ENCODE measurements around the gene HOXB9.

- no peak for TF ChIP-seq SREBF2 (IDR thresholded peaks at IDR 0.05; ENCODE audit: low read length)
- no peak for TF ChIP-seq FOXM1 (IDR thresholded peaks at IDR 0.05; ENCODE audit: low read depth, low read length)
- TF ChIP-seq, protein P1, sequence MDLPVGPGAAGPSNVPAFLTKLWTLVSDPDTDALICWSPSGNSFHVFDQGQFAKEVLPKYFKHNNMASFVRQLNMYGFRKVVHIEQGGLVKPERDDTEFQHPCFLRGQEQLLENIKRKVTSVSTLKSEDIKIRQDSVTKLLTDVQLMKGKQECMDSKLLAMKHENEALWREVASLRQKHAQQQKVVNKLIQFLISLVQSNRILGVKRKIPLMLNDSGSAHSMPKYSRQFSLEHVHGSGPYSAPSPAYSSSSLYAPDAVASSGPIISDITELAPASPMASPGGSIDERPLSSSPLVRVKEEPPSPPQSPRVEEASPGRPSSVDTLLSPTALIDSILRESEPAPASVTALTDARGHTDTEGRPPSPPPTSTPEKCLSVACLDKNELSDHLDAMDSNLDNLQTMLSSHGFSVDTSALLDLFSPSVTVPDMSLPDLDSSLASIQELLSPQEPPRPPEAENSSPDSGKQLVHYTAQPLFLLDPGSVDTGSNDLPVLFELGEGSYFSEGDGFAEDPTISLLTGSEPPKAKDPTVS (IDR thresholded peaks at IDR 0.05; ENCODE audit: low read depth, low read length): no peak
- no peak for TF ChIP-seq JUNB (IDR thresholded peaks at IDR 0.05)
- TF ChIP-seq, protein P2, sequence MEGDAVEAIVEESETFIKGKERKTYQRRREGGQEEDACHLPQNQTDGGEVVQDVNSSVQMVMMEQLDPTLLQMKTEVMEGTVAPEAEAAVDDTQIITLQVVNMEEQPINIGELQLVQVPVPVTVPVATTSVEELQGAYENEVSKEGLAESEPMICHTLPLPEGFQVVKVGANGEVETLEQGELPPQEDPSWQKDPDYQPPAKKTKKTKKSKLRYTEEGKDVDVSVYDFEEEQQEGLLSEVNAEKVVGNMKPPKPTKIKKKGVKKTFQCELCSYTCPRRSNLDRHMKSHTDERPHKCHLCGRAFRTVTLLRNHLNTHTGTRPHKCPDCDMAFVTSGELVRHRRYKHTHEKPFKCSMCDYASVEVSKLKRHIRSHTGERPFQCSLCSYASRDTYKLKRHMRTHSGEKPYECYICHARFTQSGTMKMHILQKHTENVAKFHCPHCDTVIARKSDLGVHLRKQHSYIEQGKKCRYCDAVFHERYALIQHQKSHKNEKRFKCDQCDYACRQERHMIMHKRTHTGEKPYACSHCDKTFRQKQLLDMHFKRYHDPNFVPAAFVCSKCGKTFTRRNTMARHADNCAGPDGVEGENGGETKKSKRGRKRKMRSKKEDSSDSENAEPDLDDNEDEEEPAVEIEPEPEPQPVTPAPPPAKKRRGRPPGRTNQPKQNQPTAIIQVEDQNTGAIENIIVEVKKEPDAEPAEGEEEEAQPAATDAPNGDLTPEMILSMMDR (IDR thresholded peaks at IDR 0.05 in 2 of 3, conservative IDR thresholded peaks at IDR 0.05 in 1 of 3; ENCODE audit: control insufficient read depth in 2 of 3, extremely low read depth in 1 of 3, insufficient read depth in 1 of 3, low read depth in 3 of 3, low read length in 3 of 3): no peak
- no peak for TF ChIP-seq POLR2A (IDR thresholded peaks at IDR 0.05; ENCODE audit: low read depth, low read length)
- TF ChIP-seq, protein P3, sequence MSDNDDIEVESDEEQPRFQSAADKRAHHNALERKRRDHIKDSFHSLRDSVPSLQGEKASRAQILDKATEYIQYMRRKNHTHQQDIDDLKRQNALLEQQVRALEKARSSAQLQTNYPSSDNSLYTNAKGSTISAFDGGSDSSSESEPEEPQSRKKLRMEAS (IDR thresholded peaks at IDR 0.05; ENCODE audit: low read depth, low read length): no peak
Measured at GRCh38 chr17:48603959-48604769, 22.0 kb downstream of the HOXB9 start.
